ENCODE measurements around the gene TRIO. TPM values are rescaled to one million over a fixed set of nuclear protein-coding genes. Genes with fewer than 3 reads are reported as not detected.
A peak's percentile ranks its signal among the peaks of the same experiment; 100 is the strongest.

TRIO gene
- total RNA-seq, 1 donor from 2014 or later = 200 TPM

DNA sequence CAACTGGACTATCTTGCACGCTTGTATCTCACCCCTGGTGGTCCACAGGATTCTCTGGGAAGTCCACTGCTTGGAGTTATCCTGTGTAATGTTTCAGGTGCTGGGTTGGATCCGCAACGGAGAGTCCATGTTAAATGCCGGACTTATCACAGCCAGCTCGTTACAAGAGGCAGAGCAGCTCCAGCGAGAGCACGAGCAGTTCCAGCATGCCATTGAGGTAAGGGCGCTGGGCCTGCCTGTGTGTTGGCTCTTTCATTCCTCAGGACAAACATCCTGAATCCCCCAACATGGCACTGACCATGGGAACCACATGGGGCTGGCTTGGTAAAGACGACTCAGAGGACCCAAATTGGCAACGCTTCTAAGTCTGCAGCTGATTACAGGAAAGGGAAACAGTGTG lies 223.6 kb downstream of the TRIO start:
- H3K36me3 Mint-ChIP-seq (ENCODE audit: low read depth) = peaks cover 55% of the 10 kb centered on the region
- H3K4me1 Mint-ChIP-seq (ENCODE audit: low read depth) = peaks cover 10% of the 10 kb centered on the region
- H3K27me3 Mint-ChIP-seq (ENCODE audit: low read depth) = no peaks in the 10 kb centered on the region
- H3K27ac Mint-ChIP-seq (ENCODE audit: unreplicated experiment) = peak overlapping the region; percentile 17
- no peak overlapping the region for H3K4me3 Mint-ChIP-seq (ENCODE audit: unreplicated experiment)
- DNase-seq (ENCODE audit: low spot score) = no peak
- TF ChIP-seq, protein P1, sequence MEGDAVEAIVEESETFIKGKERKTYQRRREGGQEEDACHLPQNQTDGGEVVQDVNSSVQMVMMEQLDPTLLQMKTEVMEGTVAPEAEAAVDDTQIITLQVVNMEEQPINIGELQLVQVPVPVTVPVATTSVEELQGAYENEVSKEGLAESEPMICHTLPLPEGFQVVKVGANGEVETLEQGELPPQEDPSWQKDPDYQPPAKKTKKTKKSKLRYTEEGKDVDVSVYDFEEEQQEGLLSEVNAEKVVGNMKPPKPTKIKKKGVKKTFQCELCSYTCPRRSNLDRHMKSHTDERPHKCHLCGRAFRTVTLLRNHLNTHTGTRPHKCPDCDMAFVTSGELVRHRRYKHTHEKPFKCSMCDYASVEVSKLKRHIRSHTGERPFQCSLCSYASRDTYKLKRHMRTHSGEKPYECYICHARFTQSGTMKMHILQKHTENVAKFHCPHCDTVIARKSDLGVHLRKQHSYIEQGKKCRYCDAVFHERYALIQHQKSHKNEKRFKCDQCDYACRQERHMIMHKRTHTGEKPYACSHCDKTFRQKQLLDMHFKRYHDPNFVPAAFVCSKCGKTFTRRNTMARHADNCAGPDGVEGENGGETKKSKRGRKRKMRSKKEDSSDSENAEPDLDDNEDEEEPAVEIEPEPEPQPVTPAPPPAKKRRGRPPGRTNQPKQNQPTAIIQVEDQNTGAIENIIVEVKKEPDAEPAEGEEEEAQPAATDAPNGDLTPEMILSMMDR (IDR thresholded peaks at IDR 0.05) = no peak
- H3K9me3 Mint-ChIP-seq (ENCODE audit: low read depth) = no peaks in the 10 kb centered on the region

DNA sequence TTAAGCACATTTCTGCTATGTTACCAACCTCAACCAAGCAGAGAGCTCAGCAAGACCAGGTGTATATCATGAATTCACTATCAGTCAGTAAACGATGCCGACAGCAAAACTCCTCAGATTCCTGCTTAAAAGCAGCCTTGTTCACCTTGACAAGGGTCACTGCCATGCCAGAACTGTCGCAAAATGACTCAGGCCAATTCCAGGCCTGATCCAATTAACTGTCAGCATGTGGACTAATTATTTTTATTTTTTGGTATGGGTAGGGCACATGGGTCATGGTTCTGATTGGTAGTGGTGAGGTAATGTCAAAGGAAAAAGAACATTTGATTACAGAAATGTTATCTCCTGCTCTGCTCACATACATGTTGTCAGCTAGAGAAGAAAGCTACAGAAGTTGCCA lies 224.2 kb downstream of the TRIO start:
- no peak for DNase-seq (ENCODE audit: low spot score)
- no peaks in the 10 kb centered on the region for H3K27me3 Mint-ChIP-seq (ENCODE audit: low read depth)
- H3K4me3 Mint-ChIP-seq (ENCODE audit: unreplicated experiment) = no peak overlapping the region
- no peak overlapping the region for H3K27ac Mint-ChIP-seq (ENCODE audit: unreplicated experiment)
- H3K9me3 Mint-ChIP-seq (ENCODE audit: low read depth) = no peaks in the 10 kb centered on the region
- TF ChIP-seq, protein P1 (IDR thresholded peaks at IDR 0.05) = no peak
- peaks cover 10% of the 10 kb centered on the region for H3K4me1 Mint-ChIP-seq (ENCODE audit: low read depth)
- H3K36me3 Mint-ChIP-seq (ENCODE audit: low read depth) = peaks cover 53% of the 10 kb centered on the region

DNA sequence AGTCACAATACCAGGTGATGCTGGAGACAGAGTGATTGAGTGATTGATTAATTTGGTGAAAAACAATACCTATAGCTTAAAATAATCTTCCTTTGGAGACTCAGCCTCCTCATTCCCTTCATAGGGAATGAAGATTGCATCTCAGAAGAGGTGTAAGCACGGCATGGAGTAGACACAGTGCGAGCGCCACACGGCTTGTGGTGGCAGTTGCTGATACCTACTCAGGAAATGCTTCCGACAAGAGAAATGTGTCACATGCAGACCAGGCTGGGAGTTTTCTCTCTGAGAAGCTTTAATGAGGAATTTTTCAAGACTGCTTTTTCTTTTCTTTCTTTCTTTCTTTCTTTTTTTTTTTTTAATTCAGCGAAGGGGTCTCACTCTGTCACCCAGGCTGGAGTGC lies 226.6 kb downstream of the TRIO start:
- Mint-ChIP-seq H3K36me3 (ENCODE audit: low read depth) (peaks cover 46% of the 10 kb centered on the region), H3K4me3 (ENCODE audit: unreplicated experiment) (no peak overlapping the region), H3K9me3 (ENCODE audit: low read depth) (no peaks in the 10 kb centered on the region), H3K4me1 (ENCODE audit: low read depth) (peaks cover 10% of the 10 kb centered on the region), H3K27me3 (ENCODE audit: low read depth) (no peaks in the 10 kb centered on the region), H3K27ac (ENCODE audit: unreplicated experiment) (peak overlapping the region; percentile 91)
- TF ChIP-seq, protein P1 (IDR thresholded peaks at IDR 0.05) = no peak
- no peak for DNase-seq (ENCODE audit: low spot score)

DNA sequence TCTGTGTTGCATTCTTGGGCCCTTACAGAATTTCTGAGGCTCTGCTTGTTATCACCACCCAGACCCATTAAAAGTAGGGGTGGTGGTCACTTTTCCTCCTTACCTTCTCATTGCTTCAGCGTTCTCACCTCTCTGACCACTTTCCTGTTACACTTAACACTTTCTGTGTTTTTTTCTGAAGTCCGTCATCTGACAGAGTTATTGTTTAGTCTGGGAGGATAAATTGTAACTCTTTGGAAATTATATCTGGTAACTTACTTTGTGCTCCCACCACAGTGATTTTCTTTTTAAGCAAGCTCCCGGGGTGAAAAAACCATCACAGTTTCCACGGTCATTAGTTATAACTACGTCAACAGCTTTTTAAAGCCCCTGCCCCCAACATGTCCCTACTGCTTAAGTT lies 227.2 kb downstream of the TRIO start:
- H3K36me3 Mint-ChIP-seq (ENCODE audit: low read depth) = peaks cover 45% of the 10 kb centered on the region
- no peaks in the 10 kb centered on the region for H3K9me3 Mint-ChIP-seq (ENCODE audit: low read depth)
- no peak for DNase-seq (ENCODE audit: low spot score)
- H3K27me3 Mint-ChIP-seq (ENCODE audit: low read depth) = no peaks in the 10 kb centered on the region
- peak overlapping the region; percentile 91 for H3K27ac Mint-ChIP-seq (ENCODE audit: unreplicated experiment)
- H3K4me3 Mint-ChIP-seq (ENCODE audit: unreplicated experiment) = no peak overlapping the region
- TF ChIP-seq, protein P1 (IDR thresholded peaks at IDR 0.05) = no peak
- H3K4me1 Mint-ChIP-seq (ENCODE audit: low read depth) = peaks cover 9% of the 10 kb centered on the region

DNA sequence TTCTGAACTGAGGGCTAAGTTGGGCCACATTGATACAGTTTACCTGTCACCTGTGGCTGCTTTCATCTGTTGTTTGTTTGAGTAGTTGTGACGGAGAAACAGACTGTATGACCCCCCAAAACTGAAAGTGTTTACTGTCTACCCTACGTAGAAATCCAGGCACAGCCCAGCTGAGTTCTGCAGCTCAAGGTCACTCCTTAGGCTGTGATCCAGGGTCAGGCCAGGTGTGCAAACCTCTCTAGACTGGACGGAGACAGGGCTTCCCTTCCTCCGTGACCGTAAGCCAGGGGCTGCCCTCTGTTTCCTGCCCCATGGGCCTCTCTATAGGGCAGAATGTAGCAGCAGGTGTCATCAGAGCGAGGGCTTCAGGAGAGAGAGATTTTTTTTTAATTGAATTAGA lies 230.5 kb downstream of the TRIO start:
- Mint-ChIP-seq H3K9me3 (ENCODE audit: low read depth) (no peaks in the 10 kb centered on the region), H3K4me1 (ENCODE audit: low read depth) (peaks cover 9% of the 10 kb centered on the region), H3K27me3 (ENCODE audit: low read depth) (no peaks in the 10 kb centered on the region), H3K4me3 (ENCODE audit: unreplicated experiment) (no peak overlapping the region), H3K27ac (ENCODE audit: unreplicated experiment) (no peak overlapping the region), H3K36me3 (ENCODE audit: low read depth) (peaks cover 40% of the 10 kb centered on the region)
- DNase-seq (ENCODE audit: low spot score) = no peak
- TF ChIP-seq, protein P1 (IDR thresholded peaks at IDR 0.05) = no peak

All from chondrocyte (in vitro differentiated cells).